Measurements from ENCODE around the gene KCNJ10. TPM values are rescaled to one million over a fixed set of nuclear protein-coding genes. Genes with fewer than 3 reads are reported as not detected.

Gene KCNJ10
- total RNA-seq, 2 experiments from 2014 or later: 0.29 TPM; not detected in 1

- H3K4me1 ChIP-seq (ENCODE audit: insufficient read depth, low read length, poor library complexity, severe bottlenecking): peaks cover 21% of the 10 kb centered on the region
- H3K9me3 ChIP-seq (ENCODE audit: low read length): no peaks in the 10 kb centered on the region
- H2AFZ ChIP-seq (ENCODE audit: low read length): no peak overlapping the region
- H3K36me3 ChIP-seq (ENCODE audit: insufficient read depth, low read length): peaks cover 23% of the 10 kb centered on the region; the same call in 1 of the 2 replicates
- TF ChIP-seq, protein P1, sequence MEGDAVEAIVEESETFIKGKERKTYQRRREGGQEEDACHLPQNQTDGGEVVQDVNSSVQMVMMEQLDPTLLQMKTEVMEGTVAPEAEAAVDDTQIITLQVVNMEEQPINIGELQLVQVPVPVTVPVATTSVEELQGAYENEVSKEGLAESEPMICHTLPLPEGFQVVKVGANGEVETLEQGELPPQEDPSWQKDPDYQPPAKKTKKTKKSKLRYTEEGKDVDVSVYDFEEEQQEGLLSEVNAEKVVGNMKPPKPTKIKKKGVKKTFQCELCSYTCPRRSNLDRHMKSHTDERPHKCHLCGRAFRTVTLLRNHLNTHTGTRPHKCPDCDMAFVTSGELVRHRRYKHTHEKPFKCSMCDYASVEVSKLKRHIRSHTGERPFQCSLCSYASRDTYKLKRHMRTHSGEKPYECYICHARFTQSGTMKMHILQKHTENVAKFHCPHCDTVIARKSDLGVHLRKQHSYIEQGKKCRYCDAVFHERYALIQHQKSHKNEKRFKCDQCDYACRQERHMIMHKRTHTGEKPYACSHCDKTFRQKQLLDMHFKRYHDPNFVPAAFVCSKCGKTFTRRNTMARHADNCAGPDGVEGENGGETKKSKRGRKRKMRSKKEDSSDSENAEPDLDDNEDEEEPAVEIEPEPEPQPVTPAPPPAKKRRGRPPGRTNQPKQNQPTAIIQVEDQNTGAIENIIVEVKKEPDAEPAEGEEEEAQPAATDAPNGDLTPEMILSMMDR (conservative IDR thresholded peaks at IDR 0.05; ENCODE audit: low read length): no peak
- no peak for TF ChIP-seq EZH2phosphoT487 (IDR thresholded peaks at IDR 0.05; ENCODE audit: borderline replicate concordance, low read depth, low read length)
- no peak for DNase-seq (ENCODE audit: low spot score)
- ChIA-PET POLR2A (no interaction called here), CTCF (ENCODE audit: unreplicated experiment) (no interaction called here)
- H3K27ac ChIP-seq (ENCODE audit: low read depth, low read length, poor library complexity, severe bottlenecking): no peak overlapping the region
- no TSS peak for BruUV-seq (replicated peaks)
- H4K20me1 ChIP-seq (ENCODE audit: insufficient read depth, low read length): no peaks in the 10 kb centered on the region
- H3K4me2 ChIP-seq (ENCODE audit: low read length): no peak overlapping the region
- no peaks in the 10 kb centered on the region for H3K9me2 ChIP-seq (ENCODE audit: insufficient read depth, low read length)
- intact Hi-C loops (cut with micrococcal nuclease; ENCODE audit: unreplicated experiment): no loop called here
- H3K4me3 ChIP-seq (ENCODE audit: low read depth, low read length, poor library complexity, severe bottlenecking): no peak overlapping the region
- H3K79me2 ChIP-seq (ENCODE audit: insufficient read depth, low read depth, low read length): peaks cover 7% of the 10 kb centered on the region; the same call in 1 of the 2 replicates
Measured at GRCh38 chr1:160093069-160093395, 23.1 kb upstream of the KCNJ10 start.

GRCh38 chr1:160092366-160093068 lies 22.6 kb upstream of the KCNJ10 start:
- BruUV-seq (replicated peaks): no TSS peak
- H3K4me3 ChIP-seq (ENCODE audit: low read depth, low read length, poor library complexity, severe bottlenecking): no peak overlapping the region
- DNase-seq (ENCODE audit: low spot score): no peak
- no peaks in the 10 kb centered on the region for H4K20me1 ChIP-seq (ENCODE audit: insufficient read depth, low read length)
- peaks cover 2% of the 10 kb centered on the region; the same call in 1 of the 2 replicates for H3K79me2 ChIP-seq (ENCODE audit: insufficient read depth, low read depth, low read length)
- no peak overlapping the region for H3K4me2 ChIP-seq (ENCODE audit: low read length)
- peaks cover 18% of the 10 kb centered on the region for H3K4me1 ChIP-seq (ENCODE audit: insufficient read depth, low read length, poor library complexity, severe bottlenecking)
- peaks cover 23% of the 10 kb centered on the region; the same call in 1 of the 2 replicates for H3K36me3 ChIP-seq (ENCODE audit: insufficient read depth, low read length)
- TF ChIP-seq EZH2phosphoT487 (IDR thresholded peaks at IDR 0.05; ENCODE audit: borderline replicate concordance, low read depth, low read length): no peak
- TF ChIP-seq, protein P1 (conservative IDR thresholded peaks at IDR 0.05; ENCODE audit: low read length): no peak
- no peak overlapping the region for H3K27ac ChIP-seq (ENCODE audit: low read depth, low read length, poor library complexity, severe bottlenecking)
- ChIA-PET POLR2A (no interaction called here), CTCF (ENCODE audit: unreplicated experiment) (no interaction called here)
- no peaks in the 10 kb centered on the region for H3K9me3 ChIP-seq (ENCODE audit: low read length)
- no peak overlapping the region for H2AFZ ChIP-seq (ENCODE audit: low read length)
- intact Hi-C loops (cut with micrococcal nuclease; ENCODE audit: unreplicated experiment): no loop called here
- no peaks in the 10 kb centered on the region for H3K9me2 ChIP-seq (ENCODE audit: insufficient read depth, low read length)

DNA sequence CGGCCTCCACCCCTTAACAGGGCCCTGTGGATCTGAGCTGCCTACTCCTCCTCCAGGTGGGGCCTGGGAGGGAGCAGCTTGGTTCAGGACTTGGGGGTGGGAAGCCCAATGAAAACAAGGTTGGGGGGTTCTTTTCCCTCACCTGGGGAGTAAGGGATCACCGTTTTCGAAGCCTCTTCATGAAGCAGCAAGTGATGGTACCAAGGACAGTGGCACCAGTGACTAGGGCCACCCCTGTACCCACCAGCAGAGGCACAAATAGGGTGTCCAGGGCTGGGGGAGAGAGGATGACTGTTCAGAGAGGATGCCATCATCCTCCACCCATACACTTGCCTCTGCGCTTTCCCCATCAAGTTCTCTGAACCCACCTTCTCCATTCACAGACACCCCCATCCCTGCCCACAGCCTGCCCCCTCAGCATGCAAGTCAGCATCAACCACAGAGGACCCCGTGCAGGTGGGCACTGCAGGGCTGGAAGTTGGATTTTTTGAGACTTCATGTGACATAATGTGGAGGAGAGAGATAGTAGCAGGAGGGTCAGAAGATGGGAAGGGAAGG lies 21.8 kb upstream of the KCNJ10 start:
- CTCF ChIA-PET (ENCODE audit: unreplicated experiment): no interaction called here
- TF ChIP-seq, protein P1 (conservative IDR thresholded peaks at IDR 0.05; ENCODE audit: low read length): no peak
- TF ChIP-seq EZH2phosphoT487 (IDR thresholded peaks at IDR 0.05; ENCODE audit: borderline replicate concordance, low read depth, low read length): no peak
- intact Hi-C loops (cut with micrococcal nuclease; ENCODE audit: unreplicated experiment): no loop called here
- peaks cover 11% of the 10 kb centered on the region for H3K4me1 ChIP-seq (ENCODE audit: insufficient read depth, low read length, poor library complexity, severe bottlenecking)
- H3K79me2 ChIP-seq (ENCODE audit: insufficient read depth, low read depth, low read length): no peaks in the 10 kb centered on the region; the same call in 1 of the 2 replicates
- POLR2A ChIA-PET: no interaction called here
- no peaks in the 10 kb centered on the region for H3K9me2 ChIP-seq (ENCODE audit: insufficient read depth, low read length)
- H2AFZ ChIP-seq (ENCODE audit: low read length): no peak overlapping the region
- H3K27ac ChIP-seq (ENCODE audit: low read depth, low read length, poor library complexity, severe bottlenecking): no peak overlapping the region
- H3K36me3 ChIP-seq (ENCODE audit: insufficient read depth, low read length): peaks cover 23% of the 10 kb centered on the region; the same call in 1 of the 2 replicates
- H4K20me1 ChIP-seq (ENCODE audit: insufficient read depth, low read length): no peaks in the 10 kb centered on the region
- BruUV-seq (replicated peaks): no TSS peak
- H3K4me3 ChIP-seq (ENCODE audit: low read depth, low read length, poor library complexity, severe bottlenecking): no peak overlapping the region
- no peak overlapping the region for H3K4me2 ChIP-seq (ENCODE audit: low read length)
- H3K9me3 ChIP-seq (ENCODE audit: low read length): no peaks in the 10 kb centered on the region
- DNase-seq (ENCODE audit: low spot score): no peak
